ENCODE data around the gene DDX59. TPM values are rescaled to one million over a fixed set of nuclear protein-coding genes. Genes with fewer than 3 reads are reported as not detected.

The DDX59 gene
- total RNA-seq, 1 experiment from 2014 or later = 16.0 TPM

GRCh38 chr1:200699871-200700270 is 30.2 kb upstream of the DDX59 start:
- BruUV-seq (replicated peaks) = no TSS peak
- TF ChIP-seq ELF1 (IDR thresholded peaks at IDR 0.05; ENCODE audit: borderline replicate concordance, low read depth) (no peak), JUND (IDR thresholded peaks at IDR 0.05) (no peak), ZNF274 (IDR thresholded peaks at IDR 0.05; ENCODE audit: low read depth, low read length) (no peak), SP1 (IDR thresholded peaks at IDR 0.05; ENCODE audit: low read depth) (no peak), SRF (IDR thresholded peaks at IDR 0.05; ENCODE audit: low read depth) (no peak), ZFX (IDR thresholded peaks at IDR 0.05) (no peak), EGR1 (IDR thresholded peaks at IDR 0.05; ENCODE audit: low read depth) (no peak)
- intact Hi-C loops (cut with micrococcal nuclease) = no loop called here
- Histone ChIP-seq H2AFZ (ENCODE audit: low read depth, low read length, poor library complexity, severe bottlenecking) (no peak overlapping the region), H4K20me1 (ENCODE audit: insufficient read depth) (no peaks in the 10 kb centered on the region), H3K9me2 (ENCODE audit: insufficient read depth) (no peaks in the 10 kb centered on the region), H3K4me1 (ENCODE audit: control insufficient read depth in 1 of 2, insufficient read depth in 2 of 2, low read length in 2 of 2) (no peaks in the 10 kb centered on the region), H3K79me2 (ENCODE audit: insufficient read depth, low read length) (no peaks in the 10 kb centered on the region), H3K4me3 (replicated peaks in 1 of 2; ENCODE audit: low read depth in 1 of 2, low read length in 2 of 2) (no peak overlapping the region), H3K4me2 (ENCODE audit: low read length) (no peak overlapping the region), H3K27me3 (ENCODE audit: insufficient read depth, low read length) (no peaks in the 10 kb centered on the region), H3K36me3 (ENCODE audit: control insufficient read depth in 1 of 2, insufficient read depth in 2 of 2, low read length in 2 of 2) (no peaks in the 10 kb centered on the region), H3K27ac (ENCODE audit: low read depth, low read length) (no peak overlapping the region), H3K9ac (ENCODE audit: low read length) (no peak overlapping the region), H3K9me3 (ENCODE audit: control insufficient read depth in 1 of 2, insufficient read depth in 1 of 2, low read depth in 1 of 2, low read length in 2 of 2) (no peaks in the 10 kb centered on the region)
- no peak for ATAC-seq
- CTCF ChIA-PET = no interaction called here
- POLR2A ChIA-PET = no interaction called here
- DNase-seq (ENCODE audit: low read depth, low spot score) = no peak
- RAD21 ChIA-PET (ENCODE audit: low non-redundant PET in 1 of 2, low total read pairs in 2 of 2, uncharacterized antibody in 2 of 2, unreplicated experiment in 2 of 2) = no interaction called here

- Histone ChIP-seq H3K9ac (ENCODE audit: low read length) (no peak overlapping the region), H3K9me2 (ENCODE audit: insufficient read depth) (no peaks in the 10 kb centered on the region), H3K36me3 (ENCODE audit: control insufficient read depth in 1 of 2, insufficient read depth in 2 of 2, low read length in 2 of 2) (no peaks in the 10 kb centered on the region), H3K4me1 (ENCODE audit: control insufficient read depth in 1 of 2, insufficient read depth in 2 of 2, low read length in 2 of 2) (no peaks in the 10 kb centered on the region), H3K27me3 (ENCODE audit: insufficient read depth, low read length) (no peaks in the 10 kb centered on the region), H3K4me2 (ENCODE audit: low read length) (no peak overlapping the region), H4K20me1 (ENCODE audit: insufficient read depth) (no peaks in the 10 kb centered on the region), H3K27ac (ENCODE audit: low read depth, low read length) (no peak overlapping the region), H3K9me3 (ENCODE audit: control insufficient read depth in 1 of 2, insufficient read depth in 1 of 2, low read depth in 1 of 2, low read length in 2 of 2) (no peaks in the 10 kb centered on the region), H3K79me2 (ENCODE audit: insufficient read depth, low read length) (no peaks in the 10 kb centered on the region), H3K4me3 (replicated peaks in 1 of 2; ENCODE audit: low read depth in 1 of 2, low read length in 2 of 2) (no peak overlapping the region), H2AFZ (ENCODE audit: low read depth, low read length, poor library complexity, severe bottlenecking) (no peak overlapping the region)
- intact Hi-C loops (cut with micrococcal nuclease) = no loop called here
- no TSS peak for BruUV-seq (replicated peaks)
- ATAC-seq (no peak), DNase-seq (ENCODE audit: low read depth, low spot score) (no peak)
- ChIA-PET CTCF (interaction anchor here (1.2 kb wide), 1 partner anchor 12 kb away, joined by 4 read pairs; no protein-coding TSS in a partner anchor), POLR2A (no interaction called here), RAD21 (ENCODE audit: low non-redundant PET in 1 of 2, low total read pairs in 2 of 2, uncharacterized antibody in 2 of 2, unreplicated experiment in 2 of 2) (no interaction called here)
- TF ChIP-seq EZH2phosphoT487 (IDR thresholded peaks at IDR 0.05; ENCODE audit: borderline replicate concordance) (no peak), RAD21 (IDR thresholded peaks at IDR 0.05; ENCODE audit: low read depth) (no peak), CBX3 (IDR thresholded peaks at IDR 0.05; ENCODE audit: low read depth) (no peak), ELF1 (IDR thresholded peaks at IDR 0.05; ENCODE audit: borderline replicate concordance, low read depth) (no peak), SP1 (IDR thresholded peaks at IDR 0.05; ENCODE audit: low read depth) (no peak), YY1 (IDR thresholded peaks at IDR 0.05; ENCODE audit: extremely low read depth, insufficient replicate concordance, low read depth, low read length) (no peak), POLR2A (IDR thresholded peaks at IDR 0.05; ENCODE audit: borderline replicate concordance, extremely low read depth, insufficient read depth, insufficient read length) (no peak), CEBPB (IDR thresholded peaks at IDR 0.05; ENCODE audit: low read depth) (no peak), ZBTB33 (IDR thresholded peaks at IDR 0.05; ENCODE audit: extremely low read depth, insufficient replicate concordance, low read length) (no peak), CTCF (IDR thresholded peaks at IDR 0.05 in 2 of 3, conservative IDR thresholded peaks at IDR 0.05 in 1 of 3; ENCODE audit: borderline replicate concordance in 1 of 3, insufficient read depth in 1 of 3, low read depth in 2 of 3, low read length in 2 of 3) (no peak), ATF3 (IDR thresholded peaks at IDR 0.05) (no peak), MAX (IDR thresholded peaks at IDR 0.05) (no peak), ZFX (IDR thresholded peaks at IDR 0.05) (no peak), ZNF274 (IDR thresholded peaks at IDR 0.05; ENCODE audit: low read depth, low read length) (no peak)
These were observed 25.0 kb upstream of the DDX59 start for GRCh38 chr1:200694738-200695137.
